OCI-LY3 (cell line): ENCODE measurements around the gene OPALIN.

ENCODE experiments used
- CTCF ChIP-seq: fragments of 200-600, 300-600 bp; sonication (generic); IDR thresholded peaks from 2 replicates; pipeline ENCODE4 v1.5.1; 2014; ENCODE audit warnings: antibody characterized with exemption, low read length, low read depth
- EZH2phosphoT487 ChIP-seq: fragments of 200-600 bp; shearing (Covaris generic); IDR thresholded peaks from 2 replicates; pipeline ENCODE4 v1.6.1; 2018; ENCODE audit warnings: antibody characterized with exemption, mixed run types, low read depth

- TF ChIP-seq CTCF (no peak), EZH2phosphoT487 (no peak)
Measured at GRCh38 chr10:96407560-96408069, 48.8 kb upstream of the OPALIN start.
